ENCODE results near the gene LAMA3.

DNA sequence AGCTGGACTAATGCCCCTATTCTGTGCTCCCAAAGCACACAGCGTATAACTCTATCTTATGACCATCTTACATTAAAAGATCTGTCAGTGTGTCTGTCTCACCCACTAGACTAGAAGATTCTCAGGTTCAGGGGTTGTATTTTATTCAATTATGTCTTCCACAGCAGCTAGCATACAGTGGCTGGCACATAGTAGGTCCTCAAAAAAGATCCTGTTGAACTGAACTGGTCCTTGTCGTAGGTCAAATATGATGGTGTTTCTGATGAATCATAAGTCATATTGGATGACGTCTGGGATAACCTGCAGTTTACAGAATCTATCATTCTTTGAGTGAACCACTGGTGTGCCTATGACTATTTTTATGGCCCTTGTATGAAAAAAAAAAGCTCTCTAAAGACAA, 314.0 kb downstream of the LAMA3 start:
- TF ChIP-seq POLR2A (IDR thresholded peaks at IDR 0.05) (no peak), CTCF (IDR thresholded peaks at IDR 0.05 in 8 of 11, conservative IDR thresholded peaks at IDR 0.05 in 3 of 11) (no peak)

Measured in spleen (tissue), 7 donors.